GM12864 (cell line): ENCODE results near the gene SLX1A.
"Not testable (repeated sequence)": the region's sequence is repeated elsewhere in the genome, so short reads cannot be mapped to it uniquely, and the experiment has no call there.

Experiments
- DNase-seq: peaks from one replicate; pipeline ENCODE4 v3.0.0-alpha.2; 2011; ENCODE audit warnings: low read depth
- H3K4me3 ChIP-seq: 2 replicates; pipeline ENCODE4 v1.5.1; 2011; ENCODE audit warnings: mild to moderate bottlenecking, low read depth, low read length, control low read depth
- CTCF ChIP-seq: IDR thresholded peaks from 2 replicates; pipeline ENCODE4 v1.5.1; 2011; ENCODE audit warnings: low read depth, mild to moderate bottlenecking, moderate library complexity, low read length, control low read depth, inconsistent platforms; ENCODE audit errors: missing control alignments

SLX1A gene

GRCh38 chr16:30185683-30186421 lies 7.8 kb upstream of the SLX1A start:
- peak; percentile 91 for DNase-seq
- TF ChIP-seq CTCF = no peak
- peak overlapping the region; percentile 90 for H3K4me3 ChIP-seq

GRCh38 chr16:30186444-30186781 lies 7.3 kb upstream of the SLX1A start:
- DNase-seq = no peak
- peak overlapping the region; percentile 90 for H3K4me3 ChIP-seq
- no peak for TF ChIP-seq CTCF

GRCh38 chr16:30186782-30187555 lies 6.7 kb upstream of the SLX1A start:
- peak; percentile 91 for TF ChIP-seq CTCF
- peak overlapping the region; percentile 90 for H3K4me3 ChIP-seq
- DNase-seq = no peak

- TF ChIP-seq CTCF = no peak
- H3K4me3 ChIP-seq = peak overlapping the region; percentile 90
- no peak for DNase-seq
These were observed 6.2 kb upstream of the SLX1A start for GRCh38 chr16:30187556-30187865.

GRCh38 chr16:30187971-30188561 lies 5.6 kb upstream of the SLX1A start:
- no peak for TF ChIP-seq CTCF
- H3K4me3 ChIP-seq = no peak overlapping the region
- DNase-seq = no peak

- H3K4me3 ChIP-seq, DNase-seq: not testable (repeated sequence)
These were observed 2.5 kb upstream of the SLX1A start for GRCh38 chr16:30191158-30191557.

GRCh38 chr16:30193098-30193497 lies 577 bp upstream of the SLX1A start:
- H3K4me3 ChIP-seq, DNase-seq: not testable (repeated sequence)

- DNase-seq = not testable (repeated sequence)
- H3K4me3 ChIP-seq = peak overlapping the region; percentile 61
These were observed 674 bp downstream of the SLX1A start for GRCh38 chr16:30194172-30194925.

GRCh38 chr16:30197001-30197400 lies 3.3 kb downstream of the SLX1A start:
- DNase-seq, H3K4me3 ChIP-seq: not testable (repeated sequence)

- H3K4me3 ChIP-seq, DNase-seq: not testable (repeated sequence)
These were observed 5.4 kb downstream of the SLX1A start, which contains the start of gene SULT1A3 for GRCh38 chr16:30199049-30199448. Gene SULT1A3 (plus strand): TSS chr16:30199255. CDS start chr16:30200729, 1,474 bp downstream.

GRCh38 chr16:30199608-30200343 lies 6.1 kb downstream of the SLX1A start:
- not testable (repeated sequence) for DNase-seq

More at GRCh38 chr16:30199608-30200343, 6.1 kb downstream of the SLX1A start:
- not testable (repeated sequence) for H3K4me3 ChIP-seq
